GM12878 (cell line): ENCODE data around the gene ST8SIA3. TPM values are rescaled to one million over a fixed set of nuclear protein-coding genes. Genes with fewer than 3 reads are reported as not detected.

Experiments used
- ATAC-seq: fragments of 200-7000 bp; cut with Tn5 transposase; 3 replicates; pipeline ENCODE4 v1.9.1; 2020; ENCODE audit warnings: mild to moderate bottlenecking, moderate library complexity
- BruUV-seq: library from RNA; stranded (reverse); fragments of 400-500 nt; replicated peaks from 2 replicates; lab custom pipeline; 2021; lab: Mats Ljungman, UMichigan
- CTCF ChIA-PET: fragments of 300-600 bp; sonication (Branson Sonifier 250); formaldehyde crosslinking; extraction: SDS; loops from one replicate; lab custom pipeline; 2021; ENCODE audit warnings: inconsistent platforms; lab: Yijun Ruan, JAX
- POLR2A ChIA-PET: fragments of 350-600 bp; formaldehyde crosslinking; extraction: SDS; loops from one replicate; lab custom pipeline; 2021; ENCODE audit warnings: inconsistent platforms; lab: Charles Lee
- RAD21 ChIA-PET: fragments of 300-600 bp; sonication (Branson Sonifier 250); formaldehyde crosslinking; loops from one replicate; lab custom pipeline; 2023; ENCODE audit warnings: antibody characterized with exemption; ENCODE audit not compliant: unreplicated experiment; lab: Charles Lee
- SMC1A ChIA-PET: fragments of 300-600 bp; sonication (Branson Sonifier 250); formaldehyde crosslinking; loops from one replicate; lab custom pipeline; 2023; ENCODE audit not compliant: unreplicated experiment, uncharacterized antibody; lab: Charles Lee
- DNase-seq: peaks from one replicate; pipeline ENCODE4 v3.0.0-alpha.2; 2011; ENCODE audit warnings: low read depth, low spot score
- FAIRE-seq: peaks from 3 replicates; lab custom pipeline; 2011; peaks lifted over from hg19 to GRCh38; lab: Jason Lieb, UNC
- H2AFZ ChIP-seq: 2 replicates; pipeline ENCODE4 v1.6.0; 2011; ENCODE audit warnings: low read depth, low read length, control low read depth; ENCODE audit not compliant: control insufficient read depth
- H3K27ac ChIP-seq: 2 replicates; pipeline ENCODE4 v1.5.1; 2011; ENCODE audit warnings: control low read depth; ENCODE audit not compliant: control insufficient read depth, insufficient read depth
- H3K27me3 ChIP-seq, 2 experiments: replicated peaks in 1 of 2; 2 replicates each; pipeline versions ENCODE4 v1.6.0 to v1.6.1; 2011; ENCODE audit warnings: low read length in 1 of 2; ENCODE audit not compliant: control insufficient read depth in 2 of 2, insufficient read depth in 2 of 2
- H3K36me3 ChIP-seq, 2 experiments: 2 replicates each; pipeline ENCODE4 v1.5.1; 2011; ENCODE audit warnings: low read length in 1 of 2; ENCODE audit not compliant: control insufficient read depth in 2 of 2, insufficient read depth in 2 of 2
- H3K4me1 ChIP-seq: 2 replicates; pipeline ENCODE4 v1.6.1; 2011; ENCODE audit warnings: mild to moderate bottlenecking, low read length, moderate library complexity, mixed read lengths; ENCODE audit not compliant: control insufficient read depth, insufficient read depth
- H3K4me2 ChIP-seq: 2 replicates; pipeline ENCODE4 v1.6.0; 2011; ENCODE audit warnings: control low read depth; ENCODE audit not compliant: control insufficient read depth, insufficient read depth
- H3K4me3 ChIP-seq: fragments of 200-600 bp; sonication (generic); 2 replicates; pipeline ENCODE4 v1.5.1; 2016
- H3K79me2 ChIP-seq: 2 replicates; pipeline ENCODE4 v1.6.0; 2011; ENCODE audit warnings: low read length; ENCODE audit not compliant: control insufficient read depth, insufficient read depth
- H3K9ac ChIP-seq: 2 replicates; pipeline ENCODE4 v1.8.0; 2011; ENCODE audit warnings: low read length, control low read depth, mixed read lengths; ENCODE audit not compliant: control insufficient read depth, insufficient read depth
- H3K9me3 ChIP-seq: replicated peaks from 3 replicates; pipeline ENCODE4 v1.5.1; 2011; ENCODE audit warnings: mild to moderate bottlenecking, low read length; ENCODE audit not compliant: control insufficient read depth, insufficient read depth
- H4K20me1 ChIP-seq: 2 replicates; pipeline ENCODE4 v1.6.0; 2011; ENCODE audit not compliant: control insufficient read depth, insufficient read depth
- BACH1 ChIP-seq: fragments of 450-650 bp; IDR thresholded peaks from 2 replicates; pipeline ENCODE4 v1.6.1; 2017; ENCODE audit warnings: mild to moderate bottlenecking, borderline replicate concordance
- CBX5 ChIP-seq: sonication (generic); IDR thresholded peaks from 2 replicates; pipeline ENCODE4 v1.6.1; 2016; ENCODE audit warnings: low read depth, moderate library complexity, mild to moderate bottlenecking, inconsistent platforms
- CEBPZ ChIP-seq: fragments of 150-350 bp; IDR thresholded peaks from 2 replicates; pipeline ENCODE4 v1.6.1; 2016; ENCODE audit warnings: low read depth, low read length
- DPF2 ChIP-seq: fragments of 450-650 bp; IDR thresholded peaks from 2 replicates; pipeline ENCODE4 v1.6.1; 2017; ENCODE audit warnings: mild to moderate bottlenecking
- EED ChIP-seq: sonication (generic); IDR thresholded peaks from 2 replicates; pipeline ENCODE4 v1.6.1; 2016; ENCODE audit warnings: antibody characterized with exemption, low read depth
- ESRRA ChIP-seq: IDR thresholded peaks from 2 replicates; pipeline ENCODE4 v1.6.1; 2012; ENCODE audit warnings: mild to moderate bottlenecking, low read length, improper control_type of control experiment
- ETV6 ChIP-seq, 2 experiments: fragments of 450-650 bp in 1 of 2; IDR thresholded peaks in 1 of 2; conservative IDR thresholded peaks in 1 of 2; 2 replicates each; pipeline ENCODE4 v1.6.1; 2014; ENCODE audit warnings: antibody characterized with exemption in 1 of 2, borderline replicate concordance in 1 of 2, low read depth in 1 of 2, mild to moderate bottlenecking in 1 of 2, moderate library complexity in 1 of 2
- IRF4 ChIP-seq: IDR thresholded peaks from 2 replicates; pipeline ENCODE4 v1.6.1; 2011; ENCODE audit warnings: low read depth, low read length
- JUNB ChIP-seq: IDR thresholded peaks from 2 replicates; pipeline ENCODE4 v1.6.1; 2016; ENCODE audit warnings: antibody characterized with exemption, mild to moderate bottlenecking
- KLF5 ChIP-seq: fragments of 450-650 bp; IDR thresholded peaks from 2 replicates; pipeline ENCODE4 v1.6.1; 2014; ENCODE audit warnings: mild to moderate bottlenecking; ENCODE audit not compliant: partially characterized antibody
- NR2C1 ChIP-seq: fragments of 450-650 bp; IDR thresholded peaks from 2 replicates; pipeline ENCODE4 v1.6.1; 2017; ENCODE audit warnings: antibody characterized with exemption, mild to moderate bottlenecking, moderate library complexity
- RB1 ChIP-seq: fragments of 450-650 bp; formaldehyde crosslinking; IDR thresholded peaks from 2 replicates; pipeline ENCODE4 v1.6.1; 2017; ENCODE audit warnings: mild to moderate bottlenecking, borderline replicate concordance
- ZZZ3 ChIP-seq: IDR thresholded peaks from 2 replicates; pipeline ENCODE4 v1.6.1; 2011; ENCODE audit warnings: low read depth; ENCODE audit not compliant: control insufficient read depth, insufficient read length
- WGBS: methylation state at CpG from one replicate; pipeline ENCODE4 v1.1.6; 2016; ENCODE audit warnings: low lambda C conversion rate; ENCODE audit not compliant: insufficient replicate concordance, insufficient coverage; ENCODE audit errors: missing lambda C conversion rate; 5-methylcytosine and 5-hydroxymethylcytosine counted together
- in situ Hi-C: fragments of 300-500 bp; cut with MboI; formaldehyde crosslinking; loops from 9 replicates; pipeline ENCODE4 v1.14.3; 2018; ENCODE audit warnings: mixed read lengths
- intact Hi-C: fragments of 100-400 bp; cut with micrococcal nuclease; formaldehyde crosslinking; loops from one replicate; pipeline ENCODE4 v1.14.2; 2022; ENCODE audit not compliant: unreplicated experiment
- polyA plus RNA-seq, 11 experiments: library from polyadenylated mRNA; depleted of rRNA in 4 of 11; unstranded in 6 of 11; stranded (reverse) in 5 of 11; fragments of >200 nt; fragmentation: Nextera tagmentation in 4 of 11; fragmentation: Illumina TruSeq in 1 of 11; extraction: Ambion mirVana in 4 of 11; extraction: Trizol in 1 of 11; gene quantifications; 1 replicate in 1 of 11; 2 replicates in 10 of 11; pipeline versions ENCODE4 v1.2.1 to v1.2.3, GENCODE V29; 2011 to 2016; ENCODE audit warnings: inconsistent platforms in 2 of 11, missing spikeins in 2 of 11, low read depth in 1 of 11
- total RNA-seq, 4 experiments: library from RNA; depleted of rRNA in 3 of 4; stranded (reverse); fragments of >200 nt in 3 of 4; fragmentation: Illumina TruSeq in 1 of 4; extraction: Trizol in 1 of 4; gene quantifications; 2 replicates each; pipeline versions ENCODE4 v1.2.1 to v1.2.3, GENCODE V29; 2013 to 2021
- TF ChIP-seq, protein P1 (sequence below): fragments of 450-650 bp; IDR thresholded peaks from 2 replicates; pipeline ENCODE4 v1.6.1; 2017; ENCODE audit warnings: mild to moderate bottlenecking, moderate library complexity

ST8SIA3 gene
- total and polyA plus RNA-seq, 10 of the 15 experiments (the other 5 are each of a cell fraction or from before 2014, with no cell fraction given), result under 0.01 TPM; not detected in 9

DNA sequence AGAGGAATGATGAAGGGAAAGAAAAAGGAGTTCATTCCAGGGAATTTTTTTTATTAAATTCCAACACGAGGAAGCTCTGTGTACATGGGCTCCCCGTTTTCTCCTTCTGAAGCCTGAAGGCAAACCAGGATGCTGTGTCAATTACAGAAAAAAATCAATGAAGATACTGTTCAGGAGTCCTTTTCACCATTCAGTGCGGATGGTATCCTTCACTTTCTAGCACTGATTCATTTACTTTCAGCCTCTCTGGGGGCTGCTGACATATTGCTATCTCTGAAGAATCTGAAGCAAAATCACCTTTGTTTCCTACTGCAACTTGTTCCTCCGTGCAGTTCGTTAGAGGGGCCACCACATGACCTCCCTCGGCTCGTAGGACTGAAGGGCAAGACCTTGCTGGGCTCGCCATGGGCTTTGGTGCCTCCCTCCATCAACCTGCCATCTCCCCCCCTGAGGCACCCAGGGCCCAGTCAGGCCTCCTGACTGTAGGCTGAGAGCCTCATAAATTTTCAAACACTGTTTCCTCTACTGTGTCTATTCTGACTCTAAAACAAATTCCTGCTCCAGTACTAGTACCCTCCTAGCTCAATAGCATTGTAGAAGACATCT is 25.5 kb upstream of the ST8SIA3 start (continued):
- no peak for TF ChIP-seq BACH1
- TF ChIP-seq ESRRA, result no peak
- TF ChIP-seq JUNB, result no peak

GRCh38 chr18:57328665-57329064 is 23.7 kb upstream of the ST8SIA3 start:
- ChIA-PET POLR2A (no interaction called here), RAD21 (no interaction called here), SMC1A (interaction anchor here (0.7 kb wide), 2 partner anchors 187 to 460 kb away, joined by 3 read pairs; no protein-coding TSS in a partner anchor), CTCF (no interaction called here)
- Histone ChIP-seq H3K27ac (no peak overlapping the region), H3K9ac (no peak overlapping the region), H3K4me3 (no peak overlapping the region), H3K79me2 (no peaks in the 10 kb centered on the region), H3K27me3 (no peaks in the 10 kb centered on the region), H4K20me1 (no peaks in the 10 kb centered on the region), H2AFZ (no peak overlapping the region), H3K36me3 (no peaks in the 10 kb centered on the region), H3K4me1 (no peaks in the 10 kb centered on the region), H3K4me2 (no peak overlapping the region), H3K9me3 (no peaks in the 10 kb centered on the region)
- no TSS peak for BruUV-seq
- no peak for FAIRE-seq
- intact Hi-C loops, result no loop called here
- no peak for DNase-seq
- ATAC-seq, result no peak
- in situ Hi-C loops, result no loop called here
- WGBS, result 2% methylated on average over 3 of the region's 3 CpGs
- no peak for TF ChIP-seq IRF4
- TF ChIP-seq RB1, result no peak
- TF ChIP-seq NR2C1, result no peak
- TF ChIP-seq ETV6 (conservative IDR thresholded peaks at IDR 0.05 in 1 of 2, IDR thresholded peaks at IDR 0.05 in 1 of 2; ENCODE audit: borderline replicate concordance in 1 of 2, low read depth in 1 of 2), result no peak
- TF ChIP-seq KLF5, result no peak
- TF ChIP-seq CEBPZ, result no peak
- no peak for TF ChIP-seq EED
- TF ChIP-seq ZZZ3, result no peak
- TF ChIP-seq CBX5, result no peak
- TF ChIP-seq DPF2, result no peak
- TF ChIP-seq, protein P1, sequence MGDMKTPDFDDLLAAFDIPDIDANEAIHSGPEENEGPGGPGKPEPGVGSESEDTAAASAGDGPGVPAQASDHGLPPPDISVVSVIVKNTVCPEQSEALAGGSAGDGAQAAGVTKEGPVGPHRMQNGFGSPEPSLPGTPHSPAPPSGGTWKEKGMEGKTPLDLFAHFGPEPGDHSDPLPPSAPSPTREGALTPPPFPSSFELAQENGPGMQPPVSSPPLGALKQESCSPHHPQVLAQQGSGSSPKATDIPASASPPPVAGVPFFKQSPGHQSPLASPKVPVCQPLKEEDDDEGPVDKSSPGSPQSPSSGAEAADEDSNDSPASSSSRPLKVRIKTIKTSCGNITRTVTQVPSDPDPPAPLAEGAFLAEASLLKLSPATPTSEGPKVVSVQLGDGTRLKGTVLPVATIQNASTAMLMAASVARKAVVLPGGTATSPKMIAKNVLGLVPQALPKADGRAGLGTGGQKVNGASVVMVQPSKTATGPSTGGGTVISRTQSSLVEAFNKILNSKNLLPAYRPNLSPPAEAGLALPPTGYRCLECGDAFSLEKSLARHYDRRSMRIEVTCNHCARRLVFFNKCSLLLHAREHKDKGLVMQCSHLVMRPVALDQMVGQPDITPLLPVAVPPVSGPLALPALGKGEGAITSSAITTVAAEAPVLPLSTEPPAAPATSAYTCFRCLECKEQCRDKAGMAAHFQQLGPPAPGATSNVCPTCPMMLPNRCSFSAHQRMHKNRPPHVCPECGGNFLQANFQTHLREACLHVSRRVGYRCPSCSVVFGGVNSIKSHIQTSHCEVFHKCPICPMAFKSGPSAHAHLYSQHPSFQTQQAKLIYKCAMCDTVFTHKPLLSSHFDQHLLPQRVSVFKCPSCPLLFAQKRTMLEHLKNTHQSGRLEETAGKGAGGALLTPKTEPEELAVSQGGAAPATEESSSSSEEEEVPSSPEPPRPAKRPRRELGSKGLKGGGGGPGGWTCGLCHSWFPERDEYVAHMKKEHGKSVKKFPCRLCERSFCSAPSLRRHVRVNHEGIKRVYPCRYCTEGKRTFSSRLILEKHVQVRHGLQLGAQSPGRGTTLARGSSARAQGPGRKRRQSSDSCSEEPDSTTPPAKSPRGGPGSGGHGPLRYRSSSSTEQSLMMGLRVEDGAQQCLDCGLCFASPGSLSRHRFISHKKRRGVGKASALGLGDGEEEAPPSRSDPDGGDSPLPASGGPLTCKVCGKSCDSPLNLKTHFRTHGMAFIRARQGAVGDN, result no peak
